GM21423 (cell line): ENCODE measurements around the gene HYAL2.
"Not testable (repeated sequence)": the region's sequence is repeated elsewhere in the genome, so short reads cannot be mapped to it uniquely, and the experiment has no call there.

ENCODE experiments used
- ATAC-seq: cut with Tn5 transposase; IDR thresholded peaks from one replicate; pipeline ENCODE4 v1.9.1; 2021; ENCODE audit warnings: mild to moderate bottlenecking, moderate library complexity; ENCODE audit not compliant: unreplicated experiment

The HYAL2 gene

DNA sequence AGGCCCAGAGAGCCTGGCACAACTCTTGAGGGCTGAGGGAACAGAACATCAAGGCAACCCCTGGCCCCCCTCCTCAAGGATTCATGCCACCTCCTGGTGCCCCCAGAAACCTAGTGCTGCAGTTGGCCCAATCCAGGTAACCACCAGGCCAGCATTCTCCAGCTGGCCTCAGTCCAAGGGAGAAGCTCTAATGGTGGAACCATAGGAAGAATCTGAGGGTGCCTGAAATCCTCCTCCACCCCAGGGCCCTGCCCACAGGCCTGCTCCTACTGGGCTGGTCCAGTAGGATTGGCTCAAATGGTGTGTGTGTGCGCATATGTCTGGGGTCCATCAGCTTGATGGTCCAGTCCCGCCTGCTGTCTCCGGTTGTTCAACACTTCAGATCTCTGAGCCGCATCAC lies 7.7 kb downstream of the HYAL2 start:
- no peak for ATAC-seq

DNA sequence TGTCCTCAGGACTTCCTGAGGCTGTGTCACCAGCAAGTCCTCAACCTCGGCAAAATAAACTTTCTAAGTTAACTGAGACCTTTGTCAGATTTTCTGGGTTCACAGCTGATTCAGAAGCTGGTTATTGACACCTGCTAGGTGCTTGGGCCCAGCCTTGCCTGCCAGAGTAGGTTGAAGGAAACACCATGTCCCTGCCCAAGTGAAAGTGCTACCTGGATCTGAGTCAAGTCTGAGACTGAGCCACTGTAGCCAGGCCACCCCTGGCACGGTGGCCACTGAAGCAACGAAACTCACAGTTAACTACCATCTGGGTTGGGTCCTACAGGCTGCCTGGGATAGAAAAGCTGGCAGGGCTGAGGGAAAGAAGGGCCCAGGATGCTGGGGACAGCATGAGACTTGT lies 8.2 kb downstream of the HYAL2 start:
- no peak for ATAC-seq

DNA sequence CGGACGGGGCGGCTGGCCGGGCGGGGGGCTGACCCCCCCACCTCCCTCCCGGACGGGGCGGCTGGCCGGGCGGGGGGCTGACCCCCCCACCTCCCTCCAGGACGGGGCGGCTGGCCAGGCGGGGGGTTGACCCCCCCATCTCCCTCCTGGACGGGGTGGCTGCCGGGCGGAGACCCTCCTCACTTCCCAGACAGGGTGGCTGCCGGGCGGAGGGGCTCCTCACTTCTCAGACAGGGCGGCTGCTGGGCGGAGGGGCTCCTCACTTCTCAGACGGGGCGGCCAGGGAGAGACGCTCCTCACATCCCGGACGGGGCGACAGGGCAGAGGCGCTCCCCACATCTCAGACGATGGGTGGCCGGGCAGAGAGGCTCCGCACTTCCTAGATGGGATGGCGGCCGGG lies 10.5 kb downstream of the HYAL2 start:
- ATAC-seq, result not testable (repeated sequence)

DNA sequence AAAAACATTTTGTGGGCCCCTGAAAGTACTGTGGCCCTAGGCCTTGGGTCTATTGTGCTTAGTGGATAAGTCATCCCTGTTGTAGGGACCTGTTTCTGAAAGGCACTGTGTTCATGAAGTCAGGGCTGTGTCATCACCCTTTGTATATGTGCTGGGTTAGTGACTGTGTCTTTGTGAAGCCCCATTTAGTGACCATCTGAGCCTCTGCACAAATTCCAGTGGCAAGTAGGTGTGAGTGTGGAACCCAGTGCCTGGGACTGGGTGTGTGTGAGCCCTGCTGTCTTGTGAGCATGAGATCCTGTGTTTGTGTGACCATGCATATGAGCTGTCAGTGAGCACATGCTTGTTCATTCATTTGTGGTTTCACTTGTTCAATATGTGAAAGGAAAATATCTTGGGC lies 17.9 kb downstream of the HYAL2 start:
- ATAC-seq, result no peak

DNA sequence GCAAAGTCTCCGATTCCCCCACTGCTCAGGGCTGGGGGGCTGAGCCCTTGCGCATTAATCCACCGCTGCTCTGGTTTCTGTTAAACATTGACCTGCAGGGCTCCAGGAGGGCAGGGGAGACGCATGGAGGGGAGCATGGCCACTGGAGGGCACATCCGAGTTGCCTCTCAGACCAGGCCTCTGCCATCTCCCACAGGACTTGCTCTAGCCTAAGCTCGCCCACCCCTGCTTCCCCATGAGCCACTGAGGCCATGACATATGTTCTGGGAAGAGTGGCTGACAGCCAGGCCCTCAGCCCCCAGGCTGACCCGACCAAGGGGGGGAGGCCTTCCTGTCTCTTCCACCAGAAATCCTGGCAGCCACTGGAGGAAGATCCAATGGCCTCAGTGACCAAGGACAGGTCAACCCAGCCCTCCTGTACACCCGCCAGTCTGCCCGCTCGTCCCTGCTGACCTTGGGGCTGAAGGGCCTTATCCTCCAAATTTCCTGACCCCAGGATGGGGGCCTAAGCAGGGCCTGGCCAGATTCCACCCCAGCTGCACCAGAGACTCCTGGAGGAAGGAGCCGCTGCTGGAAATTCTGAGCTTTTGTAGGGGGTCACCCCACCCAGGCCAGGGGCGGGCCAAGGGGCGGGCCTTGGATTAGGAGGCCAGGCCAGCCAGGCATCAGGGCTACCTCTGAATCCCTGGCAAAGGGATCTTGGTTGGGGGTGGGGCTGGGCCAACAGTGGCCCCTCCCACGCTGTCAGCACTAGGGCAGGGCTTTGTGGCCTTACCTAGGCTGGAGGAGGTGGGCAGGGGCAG lies 19.3 kb downstream of the HYAL2 start, which contains the start of gene HYAL1:
HYAL1 (minus strand) TSS at position 562 of the 803 bp plus-strand sequence. CDS start 618 bp downstream, outside the sequence.
- ATAC-seq, result no peak

DNA sequence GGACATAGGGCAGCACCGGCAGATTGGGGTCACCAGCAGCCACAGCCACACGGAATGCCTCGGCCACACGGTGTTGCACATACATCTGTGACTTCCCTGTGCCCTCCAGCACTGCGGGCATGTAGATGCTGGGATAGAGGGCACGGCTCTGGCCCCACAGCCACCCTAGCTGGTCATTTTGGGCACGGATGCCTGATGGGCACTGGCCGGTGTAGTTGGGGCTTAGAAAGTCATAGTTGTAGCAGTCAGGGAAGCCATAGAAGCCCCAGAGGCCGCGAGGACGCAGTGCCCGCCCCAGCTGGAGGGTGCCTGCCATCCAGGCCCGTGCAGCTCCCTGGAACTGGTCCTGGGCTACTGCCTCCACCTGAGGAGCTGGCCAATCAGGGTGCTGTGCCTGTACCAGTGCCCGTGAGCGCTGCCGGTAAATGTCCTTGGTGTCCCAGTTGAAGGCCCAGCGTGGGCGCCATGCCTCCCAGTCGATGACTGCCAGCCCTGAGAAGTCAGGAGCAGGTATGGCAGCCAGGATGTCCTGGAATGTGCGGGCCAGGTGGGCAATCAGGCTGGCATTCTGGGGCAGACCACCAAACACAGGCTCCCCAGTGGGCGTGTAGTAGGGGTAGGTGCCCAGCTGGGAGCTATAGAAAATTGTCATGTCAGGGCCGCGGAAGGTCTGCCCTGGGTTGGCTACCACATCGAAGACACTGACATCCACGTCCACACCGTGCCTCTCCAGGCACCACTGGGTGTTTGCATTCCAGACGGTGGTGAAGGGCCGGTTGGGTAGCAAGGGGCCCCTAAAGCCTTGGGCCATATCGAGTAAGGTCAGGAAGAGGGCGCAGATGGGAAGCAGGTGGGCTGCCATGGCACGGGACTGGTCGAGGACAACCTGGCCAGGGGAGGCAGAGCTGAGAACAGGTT lies 20.2 kb downstream of the HYAL2 start:
- ATAC-seq, result no peak

DNA sequence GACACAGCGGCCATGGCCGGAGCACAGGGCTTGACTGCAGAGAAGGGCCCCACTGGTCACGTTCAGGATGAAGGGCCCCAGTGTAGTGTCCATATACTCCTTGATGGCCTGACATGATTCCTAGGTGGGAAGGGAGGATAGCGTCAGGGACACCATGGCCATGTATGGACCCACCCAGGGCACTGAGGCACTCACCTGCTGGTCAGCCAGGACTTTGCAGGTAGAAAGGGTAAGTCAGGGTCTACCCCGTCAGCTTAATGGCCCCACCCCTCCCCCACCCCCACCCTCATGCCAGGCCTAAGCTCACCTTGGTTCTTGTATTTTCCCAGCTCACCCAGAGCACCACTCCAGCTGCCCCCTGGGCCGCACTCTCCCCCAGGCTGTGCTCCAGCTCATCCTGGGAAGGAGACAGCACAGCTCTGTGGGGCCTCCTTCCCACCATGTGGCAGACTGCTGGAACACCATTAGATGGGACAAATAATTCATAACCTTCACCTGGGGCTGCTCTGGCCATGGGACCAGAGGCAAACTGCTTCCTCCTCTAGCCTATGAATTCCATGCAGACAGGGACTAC lies 21.8 kb downstream of the HYAL2 start:
- no peak for ATAC-seq

DNA sequence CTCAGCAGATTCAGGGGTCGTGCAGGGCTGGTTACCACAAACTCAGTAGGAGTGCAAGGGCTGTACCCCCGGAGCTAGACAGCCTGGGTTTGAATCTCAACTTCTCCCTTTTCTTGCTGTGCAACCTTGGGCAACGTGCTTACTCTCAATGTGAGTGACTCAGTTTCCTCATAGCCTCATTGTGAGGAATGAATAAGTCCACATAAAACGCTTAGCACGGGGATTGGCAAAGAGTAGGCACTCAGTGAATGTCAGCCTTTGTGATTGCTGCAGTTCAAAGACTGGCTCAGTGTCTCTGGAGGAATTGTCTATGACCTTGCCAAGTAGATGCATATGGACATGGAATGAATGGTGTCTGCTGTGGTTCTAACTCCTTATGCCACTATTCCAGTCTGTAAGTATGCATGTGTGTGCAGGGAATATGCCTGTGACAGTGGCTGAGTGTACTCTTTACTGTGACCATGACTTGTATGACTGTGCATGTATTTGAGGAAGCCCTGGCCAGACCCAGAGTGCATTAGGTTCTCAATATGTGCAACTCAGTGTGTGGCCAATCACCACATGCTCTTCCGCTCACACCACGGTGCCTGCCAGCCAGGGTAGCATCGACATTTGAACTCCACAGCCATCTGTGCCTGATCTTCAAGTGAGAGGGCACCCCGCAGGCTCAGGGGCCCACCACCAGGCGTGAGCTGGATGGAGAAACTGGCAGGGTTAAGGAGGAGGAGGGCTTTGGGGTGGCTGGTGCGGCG lies 22.4 kb downstream of the HYAL2 start:
- ATAC-seq, result no peak

DNA sequence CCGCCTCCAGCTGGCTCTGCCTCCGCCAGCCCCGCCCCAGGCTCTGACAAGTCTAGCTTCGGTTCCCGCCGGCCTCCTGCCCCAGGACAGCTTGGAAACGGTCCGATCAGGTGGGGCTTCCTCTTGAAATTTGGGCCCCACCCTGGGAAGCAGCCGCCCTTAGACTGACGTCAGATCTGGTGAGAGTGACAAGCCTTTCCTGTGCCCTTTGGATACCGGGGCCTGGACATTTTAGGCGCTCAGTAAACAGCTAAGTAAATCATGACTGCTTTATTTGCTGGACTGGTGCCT lies 23.0 kb downstream of the HYAL2 start:
- no peak for ATAC-seq

DNA sequence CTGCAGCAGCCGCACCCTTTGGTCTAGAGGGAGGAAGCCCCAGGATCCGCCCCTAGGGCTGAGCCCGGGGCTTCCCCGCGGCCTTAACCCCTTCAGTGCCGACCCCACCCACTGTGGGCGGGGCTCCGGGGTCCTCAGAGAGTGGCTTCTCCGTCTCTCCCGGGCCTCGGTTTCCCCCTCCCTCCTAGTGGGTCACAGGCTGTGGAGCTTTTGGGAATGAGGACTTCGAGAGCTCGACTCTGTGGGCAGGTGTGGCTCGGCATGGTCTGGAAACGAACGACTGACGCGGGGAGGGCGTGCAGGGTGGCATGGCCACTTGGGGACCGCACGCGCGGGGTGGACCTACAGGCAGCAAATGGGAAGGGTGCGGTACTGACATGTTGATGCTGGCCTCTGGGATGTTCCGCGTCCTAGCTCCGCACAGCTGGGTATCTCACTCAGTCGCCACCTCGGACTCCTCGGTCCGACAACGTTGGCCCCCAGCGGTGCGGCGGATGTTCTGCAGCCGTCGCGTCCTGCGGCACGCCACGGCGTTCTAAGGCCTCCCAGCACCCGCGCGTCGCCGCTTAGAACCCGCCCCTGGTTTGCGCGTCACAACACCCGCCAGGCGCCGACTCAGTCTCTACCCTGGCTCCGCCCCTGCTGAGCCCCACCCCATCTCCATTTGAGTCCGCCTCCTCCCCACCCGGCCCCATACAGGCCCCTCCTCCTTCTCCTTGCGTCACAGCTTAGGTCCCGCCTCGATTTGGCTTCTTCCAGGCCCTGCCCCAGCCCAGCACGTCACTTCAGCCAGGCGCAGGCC lies 23.5 kb downstream of the HYAL2 start, which contains the start of the genes HYAL3 and NAA80:
HYAL3 (minus strand) TSS at position 570 of the 802 bp plus-strand sequence. CDS start 3,803 bp downstream, outside the sequence.
NAA80 (minus strand) TSS at position 570 of the 802 bp plus-strand sequence. CDS start 1,942 bp downstream, outside the sequence.
- peak; percentile 81 for ATAC-seq

DNA sequence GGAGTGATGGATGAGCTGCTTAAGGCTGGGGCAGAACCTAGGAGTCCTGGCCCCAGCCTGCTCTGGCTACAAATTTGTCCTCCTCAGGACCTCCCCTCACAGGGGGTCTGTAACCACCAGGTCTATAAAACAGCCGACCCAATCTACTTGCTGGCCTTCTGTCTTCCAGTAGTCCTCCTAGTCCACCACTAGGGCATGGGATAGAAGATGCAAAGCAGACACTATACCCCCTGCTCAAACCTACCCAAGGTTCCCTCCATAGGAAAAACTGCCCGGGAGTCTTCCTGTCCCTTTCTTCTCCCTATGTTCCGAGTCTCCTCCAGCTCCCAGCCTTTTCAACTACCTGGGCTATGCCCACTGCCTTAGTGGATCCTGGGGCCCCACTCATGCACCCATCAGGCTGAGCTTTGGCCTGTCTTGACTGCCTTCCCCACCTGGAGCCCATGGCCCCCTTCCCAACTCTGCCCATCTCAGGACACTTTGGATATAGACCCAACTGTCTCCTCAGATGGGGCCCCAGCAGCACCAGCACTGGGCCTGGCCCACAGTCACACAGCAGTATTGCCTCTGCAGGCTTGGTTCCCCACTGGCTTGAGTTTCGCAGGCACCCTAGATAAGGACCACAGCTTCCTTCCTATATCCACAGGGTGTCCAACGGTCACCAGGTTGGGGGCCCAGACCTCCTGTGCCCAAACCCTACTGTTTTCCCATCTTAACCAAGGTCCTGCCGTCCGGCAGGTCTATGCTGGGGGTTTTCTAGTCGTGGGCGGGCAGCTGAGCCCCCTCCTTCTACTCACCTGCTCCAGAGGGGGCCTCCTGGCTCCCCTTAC lies 24.4 kb downstream of the HYAL2 start:
- ATAC-seq, result no peak

DNA sequence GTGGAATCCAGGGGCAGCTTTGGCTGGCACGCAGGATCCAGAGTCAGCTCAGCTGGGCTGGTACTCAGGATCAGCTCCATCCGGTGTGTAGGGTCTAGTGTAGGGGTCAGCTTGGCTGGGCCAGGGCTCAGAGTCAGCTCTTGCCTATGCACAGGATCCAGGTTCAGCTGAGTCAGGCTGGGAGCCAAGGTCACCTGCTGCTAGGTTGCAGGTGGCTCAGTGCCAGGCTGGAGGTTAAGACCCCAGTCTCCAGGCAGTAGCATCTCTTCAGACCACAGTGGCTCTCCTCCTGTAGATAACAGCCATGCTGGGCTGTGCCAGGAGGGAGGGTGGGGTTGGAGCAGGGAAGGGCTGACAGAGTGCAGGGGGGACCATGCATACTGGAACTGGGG lies 25.2 kb downstream of the HYAL2 start:
- ATAC-seq, result no peak

DNA sequence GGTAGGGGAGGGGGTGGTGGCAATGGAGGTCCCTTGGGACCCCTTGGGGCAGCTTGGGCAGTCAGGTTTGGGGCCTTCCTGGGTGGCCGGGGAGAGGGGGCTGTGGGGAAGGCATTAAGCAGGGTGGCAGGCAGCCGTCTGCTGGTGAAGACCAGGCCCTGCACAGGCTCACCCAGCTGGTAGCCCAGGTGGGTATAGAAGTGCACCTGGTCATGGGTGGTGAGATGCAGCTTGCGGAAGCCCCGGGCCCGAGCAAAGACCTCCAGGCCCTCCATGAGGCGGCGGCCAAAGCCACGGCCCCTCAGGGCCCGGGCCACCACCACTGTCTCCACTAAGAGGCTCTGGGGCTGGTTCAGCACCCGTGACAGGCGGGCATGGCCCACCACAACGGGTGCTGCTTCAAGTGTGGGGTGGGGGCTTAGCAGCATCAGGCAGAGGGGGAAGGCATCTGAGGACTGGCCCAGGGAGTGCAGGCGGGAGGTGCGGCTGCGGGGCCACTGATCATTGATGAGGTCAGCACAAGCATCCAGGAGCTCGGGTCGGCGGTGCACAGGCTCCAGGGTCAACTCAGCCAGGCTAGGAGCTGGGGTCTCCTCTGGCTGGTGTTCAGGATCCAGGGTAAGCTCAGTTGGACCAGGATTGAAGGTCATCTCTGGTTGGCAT lies 25.7 kb downstream of the HYAL2 start:
- no peak for ATAC-seq

DNA sequence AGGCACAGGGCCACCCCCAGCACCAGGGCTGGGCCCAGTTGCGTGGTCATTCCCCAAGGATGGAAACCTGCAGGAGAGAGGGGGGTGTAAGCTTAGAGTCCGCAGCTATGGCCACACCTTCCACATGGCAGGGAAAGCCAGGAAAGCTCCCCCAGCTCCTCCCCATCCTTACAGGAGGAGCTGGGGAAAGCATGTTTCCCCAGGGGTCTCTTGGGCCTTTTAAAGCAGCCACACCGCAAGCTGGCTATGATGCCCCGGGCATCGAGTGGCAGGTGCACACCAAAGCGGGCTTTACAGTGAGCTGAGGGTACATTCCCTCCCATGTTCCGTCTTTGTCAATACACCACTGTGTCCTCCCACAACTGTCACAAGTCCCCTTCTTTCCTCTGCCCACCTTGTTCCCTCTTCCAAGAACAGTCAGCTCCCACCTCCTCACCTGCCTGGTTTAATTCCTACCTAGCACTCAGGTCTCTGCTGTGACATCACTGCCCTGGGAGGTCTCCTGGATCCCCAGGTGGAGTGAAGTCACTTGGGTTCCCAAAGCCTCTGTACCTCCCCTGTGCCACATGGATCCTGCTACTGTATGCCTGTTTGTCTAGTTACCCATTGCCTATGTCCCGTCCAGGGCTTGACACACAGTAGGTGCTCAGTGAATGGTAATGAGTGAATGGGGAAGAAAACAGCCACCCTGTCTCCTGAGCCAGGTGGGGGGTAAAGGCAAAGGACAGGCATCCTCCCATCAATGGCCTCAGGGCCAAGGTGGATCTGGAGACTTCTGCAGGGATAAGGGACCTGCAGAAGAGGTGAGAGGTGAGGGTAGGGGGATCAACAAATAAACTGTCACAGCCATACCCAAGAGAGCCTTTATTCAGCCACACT lies 26.8 kb downstream of the HYAL2 start:
- no peak for ATAC-seq

DNA sequence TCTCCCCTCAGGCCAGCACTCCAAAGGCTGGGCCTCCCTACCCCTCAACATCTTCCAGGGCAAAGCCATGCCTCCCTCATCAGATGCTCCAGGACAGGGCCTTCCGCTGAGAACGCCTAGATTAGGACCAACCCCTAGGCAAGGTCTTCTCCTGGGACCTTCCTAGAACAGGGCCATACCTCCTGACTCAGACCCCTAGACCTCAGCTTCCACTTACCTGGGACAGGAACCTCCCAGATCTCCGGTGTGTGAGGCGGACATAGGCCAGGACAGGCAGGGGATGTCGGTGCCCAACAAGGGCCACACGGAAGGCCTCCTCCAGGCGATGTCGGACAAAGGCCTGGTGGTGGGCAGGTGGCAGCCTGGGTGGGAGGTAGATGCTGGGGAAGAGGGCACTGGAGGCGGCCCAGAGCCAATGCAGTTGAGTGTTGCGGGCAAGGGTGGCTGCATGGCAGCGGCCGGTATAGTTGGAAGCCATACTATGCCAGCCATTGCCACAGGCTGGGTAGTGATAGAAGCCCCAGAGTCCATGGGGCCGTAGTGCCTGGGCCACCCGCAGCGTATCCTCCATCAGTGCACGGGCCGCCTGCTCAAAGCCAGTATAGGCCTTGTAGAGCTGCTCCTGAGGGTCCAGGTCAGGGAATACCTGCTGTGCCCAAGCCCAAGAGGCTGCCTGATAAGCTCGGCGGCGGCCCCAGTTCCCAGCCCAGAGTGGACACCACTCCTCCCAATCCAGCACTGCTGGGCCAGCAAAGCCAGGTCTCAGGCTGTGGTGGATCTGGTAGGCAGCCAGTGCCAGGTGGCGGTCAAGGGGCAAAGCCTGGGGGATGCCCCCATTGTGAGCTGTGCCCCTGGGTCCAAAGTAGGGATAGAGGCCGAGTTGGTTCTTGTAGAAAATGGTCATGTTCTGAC lies 27.8 kb downstream of the HYAL2 start:
- no peak for ATAC-seq

DNA sequence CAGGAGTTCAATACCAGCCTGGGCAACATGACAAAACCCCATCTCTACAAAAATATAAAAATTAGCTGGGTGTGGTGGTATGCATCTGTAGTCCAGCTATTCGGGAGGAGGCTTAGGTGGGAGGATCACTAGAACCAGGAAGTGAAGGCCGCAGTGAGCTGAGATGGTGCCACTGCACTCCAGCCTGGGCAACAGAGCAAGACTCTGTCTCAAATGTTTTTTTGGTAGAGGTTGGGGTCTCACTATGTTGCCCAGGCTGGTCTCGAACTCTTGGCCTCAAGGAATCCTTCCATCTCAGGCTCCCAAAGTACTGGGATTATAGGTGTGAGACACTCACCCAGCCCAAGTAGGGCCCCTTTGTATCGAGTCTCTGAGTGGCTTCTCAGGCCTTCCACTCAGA lies 28.5 kb downstream of the HYAL2 start:
- no peak for ATAC-seq
